Measurements from ENCODE around the gene RUNDC1.

- TF ChIP-seq POLR2A (IDR thresholded peaks at IDR 0.05; ENCODE audit: low read depth, low read length), result no peak
- no peak for TF ChIP-seq POLR2AphosphoS5 (IDR thresholded peaks at IDR 0.05; ENCODE audit: low read depth, low read length)
- no peak for TF ChIP-seq TAF1 (IDR thresholded peaks at IDR 0.05; ENCODE audit: borderline replicate concordance, low read depth, low read length)
These were observed 44.9 kb downstream of the RUNDC1 start for GRCh38 chr17:43025290-43025657.
